Measurements from ENCODE around the gene HMCN1. TPM values are rescaled to one million over a fixed set of nuclear protein-coding genes. Genes with fewer than 3 reads are reported as not detected.

The HMCN1 gene
- total and polyA plus RNA-seq, 2 donors from 2014 or later, result 0.97 to 2.7 TPM

- intact Hi-C loops (cut with DNase I), result no loop called here
- Histone ChIP-seq H3K9ac (ENCODE audit: low read length in 3 of 3) (no peak overlapping the region), H3K27me3 (ENCODE audit: control insufficient read depth, insufficient read depth, low read length) (no peaks in the 10 kb centered on the region), H3K4me3 (ENCODE audit: low read length in 3 of 3) (no peak overlapping the region), H3K27ac (ENCODE audit: low read depth in 2 of 2, low read length in 2 of 2) (no peak overlapping the region), H3K36me3 (ENCODE audit: control insufficient read depth in 2 of 3, insufficient read depth in 3 of 3, low read length in 3 of 3) (no peaks in the 10 kb centered on the region), H3K9me3 (ENCODE audit: control insufficient read depth in 2 of 3, insufficient read depth in 1 of 3, low read length in 3 of 3) (no peaks in the 10 kb centered on the region), H3K4me1 (ENCODE audit: control insufficient read depth in 2 of 3, insufficient read depth in 2 of 3, low read depth in 1 of 3, low read length in 3 of 3) (no peaks in the 10 kb centered on the region)
- DNase-seq (no peak), FAIRE-seq (no peak)
- TF ChIP-seq CTCF (IDR thresholded peaks at IDR 0.05; ENCODE audit: borderline replicate concordance, extremely low read depth, insufficient read depth), result no peak
Observed at GRCh38 chr1:186073697-186074096, 339.5 kb downstream of the HMCN1 start.

- FAIRE-seq, result no peak
- no peak for DNase-seq
- Histone ChIP-seq H3K27me3 (ENCODE audit: control insufficient read depth, insufficient read depth, low read length) (no peaks in the 10 kb centered on the region), H3K9me3 (ENCODE audit: control insufficient read depth in 2 of 3, insufficient read depth in 1 of 3, low read length in 3 of 3) (no peaks in the 10 kb centered on the region), H3K4me1 (ENCODE audit: control insufficient read depth in 2 of 3, insufficient read depth in 2 of 3, low read depth in 1 of 3, low read length in 3 of 3) (no peaks in the 10 kb centered on the region), H3K4me3 (ENCODE audit: low read length in 3 of 3) (no peak overlapping the region), H3K27ac (ENCODE audit: low read depth in 2 of 2, low read length in 2 of 2) (no peak overlapping the region), H3K9ac (ENCODE audit: low read length in 3 of 3) (no peak overlapping the region), H3K36me3 (ENCODE audit: control insufficient read depth in 2 of 3, insufficient read depth in 3 of 3, low read length in 3 of 3) (no peaks in the 10 kb centered on the region)
- no peak for TF ChIP-seq CTCF (IDR thresholded peaks at IDR 0.05; ENCODE audit: borderline replicate concordance, extremely low read depth, insufficient read depth)
- intact Hi-C loops (cut with DNase I), result no loop called here
Observed at GRCh38 chr1:186076006-186076405, 341.8 kb downstream of the HMCN1 start.

- TF ChIP-seq CTCF (IDR thresholded peaks at IDR 0.05; ENCODE audit: borderline replicate concordance, extremely low read depth, insufficient read depth), result no peak
- no peak for FAIRE-seq
- DNase-seq, result no peak
- no peak overlapping the region for H3K9ac ChIP-seq (ENCODE audit: low read length in 3 of 3)
- H3K27me3 ChIP-seq (ENCODE audit: control insufficient read depth, insufficient read depth, low read length), result no peaks in the 10 kb centered on the region
- no peaks in the 10 kb centered on the region for H3K9me3 ChIP-seq (ENCODE audit: control insufficient read depth in 2 of 3, insufficient read depth in 1 of 3, low read length in 3 of 3)
- H3K36me3 ChIP-seq (ENCODE audit: control insufficient read depth in 2 of 3, insufficient read depth in 3 of 3, low read length in 3 of 3), result no peaks in the 10 kb centered on the region
- H3K27ac ChIP-seq (ENCODE audit: low read depth in 2 of 2, low read length in 2 of 2), result no peak overlapping the region
- H3K4me3 ChIP-seq (ENCODE audit: low read length in 3 of 3), result no peak overlapping the region
- peaks cover 0 to 2% (median 0%) of the 10 kb centered on the region in 3 donors for H3K4me1 ChIP-seq (ENCODE audit: control insufficient read depth in 2 of 3, insufficient read depth in 2 of 3, low read depth in 1 of 3, low read length in 3 of 3)
- intact Hi-C loops (cut with DNase I), result no loop called here
Observed at GRCh38 chr1:186078245-186078644, 344.1 kb downstream of the HMCN1 start.

- H3K27ac ChIP-seq (ENCODE audit: low read depth in 2 of 2, low read length in 2 of 2), result no peak overlapping the region
- H3K9me3 ChIP-seq (ENCODE audit: control insufficient read depth in 2 of 3, insufficient read depth in 1 of 3, low read length in 3 of 3), result no peaks in the 10 kb centered on the region
- DNase-seq, result peak in 1 of 5 donors; percentile 26
- intact Hi-C loops (cut with DNase I), result no loop called here
- no peak for FAIRE-seq
- no peak overlapping the region for H3K4me3 ChIP-seq (ENCODE audit: low read length in 3 of 3)
- H3K36me3 ChIP-seq (ENCODE audit: control insufficient read depth in 2 of 3, insufficient read depth in 3 of 3, low read length in 3 of 3), result no peaks in the 10 kb centered on the region
- H3K27me3 ChIP-seq (ENCODE audit: control insufficient read depth, insufficient read depth, low read length), result no peaks in the 10 kb centered on the region
- no peak for TF ChIP-seq CTCF (IDR thresholded peaks at IDR 0.05; ENCODE audit: borderline replicate concordance, extremely low read depth, insufficient read depth)
- no peak overlapping the region for H3K9ac ChIP-seq (ENCODE audit: low read length in 3 of 3)
- H3K4me1 ChIP-seq (ENCODE audit: control insufficient read depth in 2 of 3, insufficient read depth in 2 of 3, low read depth in 1 of 3, low read length in 3 of 3), result peaks cover 0 to 2% (median 0%) of the 10 kb centered on the region in 3 donors
Observed at GRCh38 chr1:186079084-186079684, 345.0 kb downstream of the HMCN1 start.

Data from kidney (tissue), 14 donors.